HEK293 (cell line): ENCODE measurements around the gene ITIH1.

ENCODE experiments used
- ZNF555 ChIP-seq: fragments of 450-650 bp; formaldehyde crosslinking; conservative IDR thresholded peaks from 2 replicates; pipeline ENCODE4 v1.5.1; 2017; ENCODE audit warnings: missing biosample characterization, mild to moderate bottlenecking, missing genetic modification characterization, inconsistent platforms
- ZNF792 ChIP-seq: fragments of 450-650 bp; formaldehyde crosslinking; IDR thresholded peaks from 2 replicates; pipeline ENCODE4 v1.5.1; 2016; ENCODE audit warnings: missing biosample characterization, missing genetic modification characterization
- TF ChIP-seq, protein P1 (sequence below): fragments of 450-650 bp; formaldehyde crosslinking; IDR thresholded peaks from 2 replicates; pipeline ENCODE4 v1.5.1; 2016; ENCODE audit warnings: missing biosample characterization, missing genetic modification characterization
- TF ChIP-seq, protein P2 (sequence below): fragments of 450-650 bp; formaldehyde crosslinking; IDR thresholded peaks from 2 replicates; pipeline ENCODE4 v1.5.1; 2016; ENCODE audit warnings: missing biosample characterization, missing genetic modification characterization, borderline replicate concordance

- TF ChIP-seq, protein P1, sequence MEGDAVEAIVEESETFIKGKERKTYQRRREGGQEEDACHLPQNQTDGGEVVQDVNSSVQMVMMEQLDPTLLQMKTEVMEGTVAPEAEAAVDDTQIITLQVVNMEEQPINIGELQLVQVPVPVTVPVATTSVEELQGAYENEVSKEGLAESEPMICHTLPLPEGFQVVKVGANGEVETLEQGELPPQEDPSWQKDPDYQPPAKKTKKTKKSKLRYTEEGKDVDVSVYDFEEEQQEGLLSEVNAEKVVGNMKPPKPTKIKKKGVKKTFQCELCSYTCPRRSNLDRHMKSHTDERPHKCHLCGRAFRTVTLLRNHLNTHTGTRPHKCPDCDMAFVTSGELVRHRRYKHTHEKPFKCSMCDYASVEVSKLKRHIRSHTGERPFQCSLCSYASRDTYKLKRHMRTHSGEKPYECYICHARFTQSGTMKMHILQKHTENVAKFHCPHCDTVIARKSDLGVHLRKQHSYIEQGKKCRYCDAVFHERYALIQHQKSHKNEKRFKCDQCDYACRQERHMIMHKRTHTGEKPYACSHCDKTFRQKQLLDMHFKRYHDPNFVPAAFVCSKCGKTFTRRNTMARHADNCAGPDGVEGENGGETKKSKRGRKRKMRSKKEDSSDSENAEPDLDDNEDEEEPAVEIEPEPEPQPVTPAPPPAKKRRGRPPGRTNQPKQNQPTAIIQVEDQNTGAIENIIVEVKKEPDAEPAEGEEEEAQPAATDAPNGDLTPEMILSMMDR (tag by site-specific recombination), result no peak
- TF ChIP-seq ZNF555 (no peak), ZNF792 (tag by site-specific recombination) (no peak)
- TF ChIP-seq, protein P2, sequence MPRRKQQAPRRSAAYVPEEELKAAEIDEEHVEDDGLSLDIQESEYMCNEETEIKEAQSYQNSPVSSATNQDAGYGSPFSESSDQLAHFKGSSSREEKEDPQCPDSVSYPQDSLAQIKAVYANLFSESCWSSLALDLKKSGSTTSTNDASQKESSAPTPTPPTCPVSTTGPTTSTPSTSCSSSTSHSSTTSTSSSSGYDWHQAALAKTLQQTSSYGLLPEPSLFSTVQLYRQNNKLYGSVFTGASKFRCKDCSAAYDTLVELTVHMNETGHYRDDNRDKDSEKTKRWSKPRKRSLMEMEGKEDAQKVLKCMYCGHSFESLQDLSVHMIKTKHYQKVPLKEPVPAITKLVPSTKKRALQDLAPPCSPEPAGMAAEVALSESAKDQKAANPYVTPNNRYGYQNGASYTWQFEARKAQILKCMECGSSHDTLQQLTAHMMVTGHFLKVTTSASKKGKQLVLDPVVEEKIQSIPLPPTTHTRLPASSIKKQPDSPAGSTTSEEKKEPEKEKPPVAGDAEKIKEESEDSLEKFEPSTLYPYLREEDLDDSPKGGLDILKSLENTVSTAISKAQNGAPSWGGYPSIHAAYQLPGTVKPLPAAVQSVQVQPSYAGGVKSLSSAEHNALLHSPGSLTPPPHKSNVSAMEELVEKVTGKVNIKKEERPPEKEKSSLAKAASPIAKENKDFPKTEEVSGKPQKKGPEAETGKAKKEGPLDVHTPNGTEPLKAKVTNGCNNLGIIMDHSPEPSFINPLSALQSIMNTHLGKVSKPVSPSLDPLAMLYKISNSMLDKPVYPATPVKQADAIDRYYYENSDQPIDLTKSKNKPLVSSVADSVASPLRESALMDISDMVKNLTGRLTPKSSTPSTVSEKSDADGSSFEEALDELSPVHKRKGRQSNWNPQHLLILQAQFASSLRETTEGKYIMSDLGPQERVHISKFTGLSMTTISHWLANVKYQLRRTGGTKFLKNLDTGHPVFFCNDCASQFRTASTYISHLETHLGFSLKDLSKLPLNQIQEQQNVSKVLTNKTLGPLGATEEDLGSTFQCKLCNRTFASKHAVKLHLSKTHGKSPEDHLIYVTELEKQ (tag by site-specific recombination), result no peak
Observed at GRCh38 chr3:52834871-52835501, 57.6 kb downstream of the ITIH1 start, which contains the start of gene MUSTN1.
